ENCODE measurements around the gene ZNF518B. TPM values are rescaled to one million over a fixed set of nuclear protein-coding genes. Genes with fewer than 3 reads are reported as not detected.

The ZNF518B gene
- total RNA-seq, 1 donor from 2014 or later = 58.4 TPM

GRCh38 chr4:10496200-10496599 is 39.0 kb upstream of the ZNF518B start:
- DNase-seq (ENCODE audit: low spot score in 2 of 2, unreplicated experiment in 2 of 2) = no peak

GRCh38 chr4:10495651-10496050 is 38.4 kb upstream of the ZNF518B start:
- H3K36me3 Mint-ChIP-seq = no peaks in the 10 kb centered on the region
- H3K27me3 Mint-ChIP-seq (ENCODE audit: low read depth) = no peaks in the 10 kb centered on the region
- H3K4me1 Mint-ChIP-seq = peaks cover 5% of the 10 kb centered on the region
- no peak for DNase-seq (ENCODE audit: low spot score in 2 of 2, unreplicated experiment in 2 of 2)
- no peak overlapping the region for H3K27ac Mint-ChIP-seq
- no peak overlapping the region for H3K4me3 Mint-ChIP-seq
- no peak for TF ChIP-seq CTCF (IDR thresholded peaks at IDR 0.05; ENCODE audit: unreplicated experiment)
- no peaks in the 10 kb centered on the region for H3K9me3 Mint-ChIP-seq

More at GRCh38 chr4:10496200-10496599, 39.0 kb upstream of the ZNF518B start:
- Mint-ChIP-seq H3K27ac (no peak overlapping the region), H3K36me3 (no peaks in the 10 kb centered on the region), H3K4me1 (peaks cover 5% of the 10 kb centered on the region), H3K4me3 (no peak overlapping the region), H3K27me3 (ENCODE audit: low read depth) (no peaks in the 10 kb centered on the region), H3K9me3 (no peaks in the 10 kb centered on the region)
- TF ChIP-seq CTCF (IDR thresholded peaks at IDR 0.05; ENCODE audit: unreplicated experiment) = no peak

GRCh38 chr4:10492464-10492863 is 35.2 kb upstream of the ZNF518B start:
- Mint-ChIP-seq H3K27ac (no peak overlapping the region), H3K4me3 (no peak overlapping the region), H3K36me3 (no peaks in the 10 kb centered on the region), H3K9me3 (no peaks in the 10 kb centered on the region), H3K27me3 (ENCODE audit: low read depth) (no peaks in the 10 kb centered on the region), H3K4me1 (no peaks in the 10 kb centered on the region)
- no peak for TF ChIP-seq CTCF (IDR thresholded peaks at IDR 0.05; ENCODE audit: unreplicated experiment)
- DNase-seq (ENCODE audit: low spot score in 2 of 2, unreplicated experiment in 2 of 2) = no peak

GRCh38 chr4:10491401-10491800 is 34.2 kb upstream of the ZNF518B start:
- no peak for TF ChIP-seq CTCF (IDR thresholded peaks at IDR 0.05; ENCODE audit: unreplicated experiment)
- H3K4me1 Mint-ChIP-seq = no peaks in the 10 kb centered on the region

GRCh38 chr4:10490996-10491395 is 33.8 kb upstream of the ZNF518B start:
- TF ChIP-seq CTCF (IDR thresholded peaks at IDR 0.05; ENCODE audit: unreplicated experiment) = no peak
- Mint-ChIP-seq H3K4me3 (no peak overlapping the region), H3K4me1 (no peaks in the 10 kb centered on the region), H3K36me3 (no peaks in the 10 kb centered on the region), H3K27ac (no peak overlapping the region), H3K9me3 (no peaks in the 10 kb centered on the region), H3K27me3 (ENCODE audit: low read depth) (no peaks in the 10 kb centered on the region)
- DNase-seq (ENCODE audit: low spot score in 2 of 2, unreplicated experiment in 2 of 2) = no peak

More at GRCh38 chr4:10491401-10491800, 34.2 kb upstream of the ZNF518B start:
- Mint-ChIP-seq H3K4me3 (no peak overlapping the region), H3K27me3 (ENCODE audit: low read depth) (no peaks in the 10 kb centered on the region), H3K36me3 (no peaks in the 10 kb centered on the region), H3K9me3 (no peaks in the 10 kb centered on the region), H3K27ac (no peak overlapping the region)
- DNase-seq (ENCODE audit: low spot score in 2 of 2, unreplicated experiment in 2 of 2) = no peak

- Mint-ChIP-seq H3K27ac (no peak overlapping the region), H3K36me3 (no peaks in the 10 kb centered on the region), H3K9me3 (no peaks in the 10 kb centered on the region), H3K27me3 (ENCODE audit: low read depth) (no peaks in the 10 kb centered on the region), H3K4me3 (no peak overlapping the region), H3K4me1 (no peaks in the 10 kb centered on the region)
- TF ChIP-seq CTCF (IDR thresholded peaks at IDR 0.05; ENCODE audit: unreplicated experiment) = no peak
- no peak for DNase-seq (ENCODE audit: low spot score in 2 of 2, unreplicated experiment in 2 of 2)
Measured at GRCh38 chr4:10482913-10483312, 25.7 kb upstream of the ZNF518B start.

Measured in mesothelial cell of epicardium (in vitro differentiated cells).